HG03442 (cell line): ENCODE results near the gene VMP1.

Source experiments
- ATAC-seq: cut with Tn5 transposase; IDR thresholded peaks from one replicate; pipeline ENCODE4 v1.9.1; 2021; ENCODE audit warnings: mild to moderate bottlenecking, moderate library complexity; ENCODE audit not compliant: unreplicated experiment

The VMP1 gene

DNA sequence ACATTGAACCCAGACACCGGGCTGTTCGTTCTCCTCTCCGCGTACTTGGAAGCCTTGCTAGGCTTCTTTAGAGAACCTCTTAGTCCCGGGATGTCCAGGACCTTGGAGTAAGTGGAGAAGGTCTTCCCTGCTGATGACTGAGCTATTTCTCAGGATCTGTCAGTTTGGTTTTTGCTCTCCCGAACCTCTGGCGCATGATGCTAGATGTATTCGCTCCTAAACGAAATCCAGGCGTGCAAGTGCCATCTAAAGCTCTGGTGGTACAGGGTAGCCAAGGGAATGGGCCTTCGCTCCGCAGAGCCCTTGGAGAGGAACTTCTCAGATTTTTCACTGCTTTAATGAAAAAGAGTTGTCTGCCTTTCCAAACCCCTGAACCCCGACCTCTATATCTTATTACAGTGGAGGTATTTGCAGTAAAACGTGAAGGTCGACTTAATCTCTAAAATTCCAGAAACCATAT lies 547 bp downstream of the VMP1 start:
- ATAC-seq = no peak

GRCh38 chr17:59711936-59712335 lies 4.5 kb downstream of the VMP1 start:
- no peak for ATAC-seq

DNA sequence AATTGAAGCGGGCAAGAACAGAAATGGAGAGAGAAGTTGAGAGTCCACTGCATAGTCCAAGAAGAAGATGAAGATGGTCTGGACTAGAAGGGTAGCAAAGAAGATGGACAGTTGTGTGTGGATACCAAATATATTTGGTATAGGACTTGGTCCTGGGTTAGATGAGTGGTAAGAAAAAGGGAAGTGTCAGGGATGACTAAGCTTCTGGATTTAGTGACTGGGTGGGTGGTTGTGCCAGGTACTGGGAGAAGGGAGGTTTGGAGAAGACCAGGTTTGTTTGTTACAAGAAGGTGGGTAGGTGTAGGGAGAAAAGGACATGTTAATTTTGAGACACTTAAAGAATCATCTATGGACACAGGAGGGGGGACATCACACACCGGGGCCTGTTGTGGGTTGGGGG lies 5.4 kb downstream of the VMP1 start:
- ATAC-seq = no peak

DNA sequence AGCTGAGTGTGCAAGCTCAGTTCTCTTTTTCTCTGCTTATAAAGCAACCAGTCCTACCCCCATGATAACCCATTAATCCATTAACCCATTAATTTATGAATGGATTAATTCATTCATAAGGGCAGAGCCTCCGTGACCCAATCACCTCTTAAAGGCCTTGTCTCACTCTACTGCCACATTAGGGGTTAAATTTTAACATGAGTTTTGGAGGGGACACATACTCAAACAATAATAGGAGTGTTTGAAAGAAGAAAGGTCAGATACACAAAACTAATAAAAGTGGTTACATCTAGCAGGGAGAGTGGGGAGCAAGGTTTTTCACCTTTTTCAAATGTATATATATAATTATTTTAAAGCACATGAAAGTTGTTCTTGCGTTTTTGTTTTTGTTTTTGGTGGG lies 6.8 kb downstream of the VMP1 start:
- no peak for ATAC-seq

DNA sequence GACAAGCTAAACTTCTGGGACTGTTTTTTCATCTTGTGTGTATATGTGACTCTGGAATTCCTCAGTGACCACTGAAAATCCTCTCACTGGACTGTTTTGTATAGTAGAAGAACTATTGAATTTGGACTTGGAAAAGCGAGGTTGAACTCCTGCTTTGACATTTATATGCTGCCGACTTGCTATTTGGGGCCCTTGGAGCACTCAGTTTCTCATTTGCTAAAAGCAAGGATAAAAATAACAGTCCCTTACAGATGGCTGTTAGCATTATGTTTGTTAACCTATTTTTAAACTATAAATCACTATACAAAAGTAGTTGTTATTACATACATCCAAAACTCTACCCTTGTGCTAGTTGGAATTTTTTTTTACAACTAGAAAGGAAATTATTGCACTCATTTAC lies 9.0 kb downstream of the VMP1 start:
- no peak for ATAC-seq

DNA sequence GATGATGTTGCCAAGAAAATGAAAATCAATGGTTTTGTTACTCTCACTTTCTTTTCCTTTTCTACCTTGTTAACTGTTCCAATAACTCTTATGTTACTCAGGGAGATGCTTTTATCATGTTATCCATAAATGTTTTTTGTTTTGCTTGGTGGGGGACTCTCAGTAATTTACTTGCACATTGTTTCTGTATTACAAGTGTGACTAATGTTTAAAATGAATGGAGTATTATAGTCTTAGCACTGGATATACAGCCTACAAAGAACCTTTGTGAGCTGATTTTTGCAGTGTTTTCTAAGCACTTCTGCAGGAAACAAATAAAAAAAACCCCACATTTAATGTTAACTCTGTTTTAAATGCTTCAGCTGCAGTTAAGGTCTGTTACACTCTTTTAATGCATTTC lies 12.1 kb downstream of the VMP1 start:
- no peak for ATAC-seq

- no peak for ATAC-seq
Observed at GRCh38 chr17:59722623-59723022, 15.2 kb downstream of the VMP1 start.

DNA sequence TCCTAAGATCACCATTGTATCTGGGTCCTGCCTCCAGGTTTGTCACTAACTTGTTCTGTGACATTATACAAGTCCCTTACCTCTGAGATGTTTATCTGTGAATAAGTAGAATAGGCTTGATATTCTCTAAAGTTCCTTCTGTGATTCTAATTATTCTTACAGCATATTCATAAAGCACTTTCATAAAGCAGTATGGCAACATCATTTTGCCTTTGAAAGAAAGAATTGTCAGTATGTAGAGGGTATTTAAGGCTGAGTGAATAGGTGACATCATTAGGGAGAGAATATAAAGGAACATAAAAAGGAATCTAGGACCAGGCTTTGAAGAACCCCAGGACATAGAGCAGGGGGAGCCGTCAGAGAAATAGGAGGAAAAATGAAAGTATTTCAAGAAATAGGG lies 15.6 kb downstream of the VMP1 start:
- ATAC-seq = no peak

- no peak for ATAC-seq
Observed at GRCh38 chr17:59723607-59724006, 16.2 kb downstream of the VMP1 start.

DNA sequence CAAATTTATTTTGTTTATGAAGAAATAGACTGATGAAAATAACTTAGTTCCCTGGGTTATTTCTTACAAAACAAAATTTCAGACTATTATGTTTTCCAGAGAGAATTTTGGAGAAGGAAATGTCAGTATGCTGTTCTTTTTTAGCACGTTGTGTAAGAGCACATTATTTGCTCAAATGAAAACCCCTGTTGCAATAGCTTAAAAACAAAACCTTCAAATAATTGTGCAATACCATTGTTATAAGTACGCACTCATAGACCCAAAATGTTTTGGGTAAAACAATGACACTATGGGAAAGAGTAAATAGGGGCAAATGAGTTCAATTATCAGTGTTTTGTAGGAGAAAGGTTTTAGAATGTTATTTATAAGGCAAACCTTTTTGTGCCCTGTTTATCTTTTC lies 18.2 kb downstream of the VMP1 start:
- no peak for ATAC-seq

GRCh38 chr17:59727817-59728533 lies 20.5 kb downstream of the VMP1 start:
- ATAC-seq = no peak

GRCh38 chr17:59730268-59730834 lies 22.9 kb downstream of the VMP1 start:
- no peak for ATAC-seq

DNA sequence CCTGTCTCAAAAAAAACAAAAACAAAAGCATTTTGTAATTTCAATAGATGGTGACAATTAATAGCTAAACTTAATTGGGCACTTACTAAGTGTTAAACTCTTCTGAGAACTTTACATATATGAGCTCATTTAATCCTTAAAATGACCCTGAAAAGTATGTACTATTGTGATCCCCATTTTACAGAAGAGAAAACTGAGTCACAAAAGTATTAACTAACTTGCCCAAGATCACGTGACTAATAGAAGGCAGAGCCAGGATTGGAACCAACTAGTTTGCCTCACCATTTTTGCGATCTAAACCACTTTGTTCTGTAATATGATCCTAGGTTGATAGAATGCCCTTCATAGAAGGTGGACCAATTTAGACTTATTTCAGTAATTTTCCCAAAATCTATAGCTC lies 26.2 kb downstream of the VMP1 start:
- ATAC-seq = no peak

DNA sequence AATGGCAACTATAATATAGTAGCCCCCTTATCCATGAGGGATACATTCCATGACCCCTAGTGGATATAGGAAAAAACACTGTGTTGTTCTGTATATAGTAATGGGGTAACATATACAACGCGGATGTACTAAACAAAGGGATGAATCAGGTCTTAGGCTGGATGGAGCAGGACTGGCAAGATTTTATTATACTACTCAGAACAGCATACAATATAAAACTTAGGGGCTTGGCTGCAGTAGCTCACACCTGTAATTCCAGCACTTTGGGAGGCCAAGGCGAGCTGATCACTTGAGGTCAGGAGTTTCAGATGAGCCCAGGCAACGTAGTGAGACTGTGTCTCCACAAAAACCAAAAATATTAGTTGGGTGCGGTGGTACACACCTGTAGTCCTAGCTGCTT lies 26.8 kb downstream of the VMP1 start:
- ATAC-seq = no peak

GRCh38 chr17:59737324-59737723 lies 29.9 kb downstream of the VMP1 start:
- no peak for ATAC-seq

DNA sequence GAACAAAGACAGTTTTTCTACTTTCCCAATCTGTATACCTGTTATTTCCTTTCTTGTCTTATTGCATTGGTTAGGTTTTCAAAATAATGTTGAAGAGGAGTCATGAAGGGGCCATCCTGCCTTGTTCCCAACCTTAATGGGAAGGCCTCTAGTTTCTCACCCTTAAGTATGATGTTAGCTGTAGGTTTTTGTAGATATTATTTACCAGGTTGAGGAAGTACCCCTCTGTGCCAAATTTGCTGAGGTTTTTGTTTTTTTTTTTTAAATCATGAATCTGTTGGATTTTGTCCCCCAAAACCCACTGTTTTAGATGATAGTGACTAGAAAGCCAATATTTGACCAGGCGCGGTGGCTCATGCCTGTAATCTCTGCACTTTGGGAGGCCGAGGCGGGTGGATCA lies 36.4 kb downstream of the VMP1 start:
- ATAC-seq = no peak

GRCh38 chr17:59745040-59745439 lies 37.6 kb downstream of the VMP1 start:
- no peak for ATAC-seq

DNA sequence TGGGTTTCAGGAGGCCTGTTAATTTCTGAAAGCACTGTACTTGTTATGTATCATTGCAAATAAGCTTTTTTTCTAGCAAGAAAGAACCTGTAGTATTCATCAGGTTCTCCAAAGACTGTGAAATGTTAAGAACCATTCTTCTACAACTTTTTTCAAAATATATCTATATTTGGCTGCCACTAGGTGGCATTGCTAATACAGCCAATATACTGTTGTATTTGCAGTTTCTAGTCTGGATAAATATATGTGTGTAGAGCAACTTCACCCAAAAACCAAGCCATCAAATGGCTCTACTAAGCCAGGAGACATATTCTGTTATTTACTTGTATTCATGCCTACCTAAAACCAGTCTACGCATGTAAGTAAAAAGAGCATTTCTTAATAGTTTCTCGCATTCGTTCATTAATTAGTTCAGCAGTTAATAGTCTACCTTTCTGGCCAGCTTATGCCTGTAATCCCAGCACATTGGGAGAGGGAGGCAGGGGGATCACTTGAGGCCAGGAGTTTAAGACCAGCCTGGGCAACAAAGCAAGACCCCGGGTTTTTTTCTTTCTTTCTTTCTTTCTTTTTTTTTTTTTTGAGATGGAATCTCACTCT lies 39.5 kb downstream of the VMP1 start:
- no peak for ATAC-seq

DNA sequence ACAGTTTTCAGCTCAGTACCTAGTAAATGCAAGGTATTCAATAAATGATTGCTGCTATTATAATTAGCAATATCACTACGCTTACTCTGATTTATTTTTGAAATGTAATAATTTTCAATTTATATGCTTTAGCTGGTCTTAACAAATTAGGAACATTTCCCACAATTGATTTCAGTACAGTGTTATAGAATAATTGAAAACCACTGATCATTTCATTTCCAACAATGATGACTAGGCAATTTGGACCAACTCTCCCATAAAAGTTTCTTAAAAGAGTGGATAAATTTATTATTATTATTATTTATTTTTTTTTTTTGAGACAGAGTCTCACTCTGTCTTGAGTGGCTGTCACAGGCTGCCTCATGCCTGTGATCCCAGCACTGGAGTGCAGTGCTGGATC lies 41.1 kb downstream of the VMP1 start:
- ATAC-seq = no peak

DNA sequence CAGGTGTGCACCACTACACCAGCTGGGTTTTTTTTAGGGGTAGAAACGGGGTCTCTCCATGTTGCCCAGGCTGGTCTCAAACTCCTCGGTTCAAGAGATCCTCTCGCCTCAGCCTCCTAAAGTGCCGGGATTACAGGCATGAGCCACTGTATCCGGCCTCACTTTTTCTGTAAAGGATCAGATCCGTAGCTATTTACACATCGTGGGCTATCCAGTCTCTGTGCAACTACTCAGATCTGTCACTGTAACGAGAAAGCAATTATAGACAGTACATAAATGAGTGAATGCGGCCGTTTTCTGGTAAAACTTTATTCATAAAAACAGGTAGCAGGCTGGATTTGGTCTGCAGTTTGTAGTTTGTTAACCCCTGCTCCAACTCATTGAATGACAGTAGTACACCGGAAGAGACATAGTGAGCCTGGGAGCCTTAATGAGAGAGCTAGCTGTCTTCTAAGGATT lies 44.5 kb downstream of the VMP1 start:
- peak; percentile 47 for ATAC-seq

DNA sequence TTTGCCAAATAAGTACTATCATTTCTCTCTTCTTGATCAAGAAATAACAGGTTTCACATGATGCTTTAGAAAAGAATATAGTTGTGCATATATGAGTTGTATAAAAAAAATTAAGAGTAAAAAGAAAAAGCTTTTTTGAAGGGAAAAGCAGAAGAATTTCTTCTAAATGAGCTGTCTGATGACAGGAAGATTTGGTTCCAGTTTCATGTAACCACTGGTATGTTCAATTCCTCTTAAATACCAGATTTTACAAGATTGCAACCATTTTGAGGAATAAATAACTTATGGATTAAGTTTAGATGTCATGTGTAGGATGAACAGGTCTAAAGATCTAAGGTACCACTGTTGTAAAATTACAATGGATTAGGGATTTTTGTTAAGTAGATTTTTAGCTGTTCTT lies 45.0 kb downstream of the VMP1 start:
- no peak for ATAC-seq

GRCh38 chr17:59752922-59753321 lies 45.5 kb downstream of the VMP1 start:
- no peak for ATAC-seq
